H9 (cell line): ENCODE data around the gene KRT13. TPM values are rescaled to one million over a fixed set of nuclear protein-coding genes. Genes with fewer than 3 reads are reported as not detected.

ENCODE experiments used
- DNase-seq: peaks from one replicate; pipeline ENCODE4 v3.0.0-alpha.2; 2017
- H2AFZ ChIP-seq: one replicate; pipeline ENCODE4 v1.6.1; 2013; ENCODE audit warnings: mild to moderate bottlenecking, low read length, control low read depth, moderate library complexity
- H2AK5ac ChIP-seq: 2 replicates; pipeline ENCODE4 v1.6.1; 2013; ENCODE audit warnings: low read length, control low read depth, mixed read lengths; ENCODE audit not compliant: insufficient read length
- H2BK120ac ChIP-seq: one replicate; pipeline ENCODE4 v1.6.1; 2013; ENCODE audit warnings: low read depth, mild to moderate bottlenecking, low read length, control low read depth, inconsistent platforms; ENCODE audit not compliant: poor library complexity, severe bottlenecking
- H2BK12ac ChIP-seq: 2 replicates; pipeline ENCODE4 v1.6.1; 2013; ENCODE audit warnings: low read length, control low read depth, mixed read lengths, low read depth; ENCODE audit not compliant: insufficient read length
- H2BK15ac ChIP-seq: 2 replicates; pipeline ENCODE4 v1.6.1; 2013; ENCODE audit warnings: low read depth, low read length, control low read depth
- H2BK20ac ChIP-seq: one replicate; pipeline ENCODE4 v1.6.1; 2013; ENCODE audit warnings: low read depth, mild to moderate bottlenecking, low read length, control low read depth, inconsistent platforms; ENCODE audit not compliant: poor library complexity, severe bottlenecking
- H2BK5ac ChIP-seq: 2 replicates; pipeline ENCODE4 v1.6.1; 2013; ENCODE audit warnings: low read length, control low read depth, mixed read lengths; ENCODE audit not compliant: insufficient read length
- H3K14ac ChIP-seq: 2 replicates; pipeline ENCODE4 v1.6.1; 2013; ENCODE audit warnings: low read length, control low read depth; ENCODE audit not compliant: insufficient read depth
- H3K18ac ChIP-seq: 2 replicates; pipeline ENCODE4 v1.6.1; 2013; ENCODE audit warnings: low read depth, mild to moderate bottlenecking, mixed read lengths, low read length, control low read depth; ENCODE audit not compliant: insufficient read length
- H3K23ac ChIP-seq: 2 replicates; pipeline ENCODE4 v1.6.1; 2013; ENCODE audit warnings: low read length, control low read depth, mixed read lengths, low read depth; ENCODE audit not compliant: insufficient read length
- H3K23me2 ChIP-seq: 2 replicates; pipeline ENCODE4 v1.6.1; 2013; ENCODE audit warnings: low read depth, mild to moderate bottlenecking, mixed read lengths, low read length, control low read depth; ENCODE audit not compliant: insufficient read length, poor library complexity, severe bottlenecking
- H3K27ac ChIP-seq: 2 replicates; pipeline ENCODE4 v1.5.1; 2013; ENCODE audit warnings: low read length, control low read depth, mixed read lengths, low read depth; ENCODE audit not compliant: insufficient read length
- H3K27me3 ChIP-seq: 2 replicates; pipeline ENCODE4 v1.6.1; 2013; ENCODE audit warnings: low read length, control low read depth, inconsistent platforms; ENCODE audit not compliant: insufficient read depth
- H3K4ac ChIP-seq: 2 replicates; pipeline ENCODE4 v1.6.1; 2013; ENCODE audit warnings: low read depth, mild to moderate bottlenecking, control low read depth, inconsistent platforms, low read length, moderate library complexity
- H3K4me1 ChIP-seq: 2 replicates; pipeline ENCODE4 v1.6.1; 2013; ENCODE audit warnings: low read length, control low read depth, inconsistent platforms; ENCODE audit not compliant: insufficient read depth
- H3K4me2 ChIP-seq: 2 replicates; pipeline ENCODE4 v1.6.1; 2013; ENCODE audit warnings: low read length, control low read depth, mixed read lengths; ENCODE audit not compliant: insufficient read length, insufficient read depth
- H3K56ac ChIP-seq: 2 replicates; pipeline ENCODE4 v1.6.1; 2013; ENCODE audit warnings: low read depth, mild to moderate bottlenecking, mixed read lengths, low read length, control low read depth; ENCODE audit not compliant: insufficient read length
- H3K79me1 ChIP-seq: 2 replicates; pipeline ENCODE4 v1.6.1; 2013; ENCODE audit warnings: low read depth, mild to moderate bottlenecking, moderate library complexity, low read length, control low read depth, inconsistent platforms; ENCODE audit not compliant: insufficient read depth, poor library complexity, severe bottlenecking
- H3K79me2 ChIP-seq: 2 replicates; pipeline ENCODE4 v1.6.1; 2013; ENCODE audit warnings: low read length, control low read depth, inconsistent platforms; ENCODE audit not compliant: insufficient read depth
- H3K9ac ChIP-seq: 2 replicates; pipeline ENCODE4 v1.6.1; 2013; ENCODE audit warnings: low read length, control low read depth, mixed read lengths; ENCODE audit not compliant: insufficient read length; ENCODE audit errors: extremely low read depth
- H3K9me3 ChIP-seq: one replicate; pipeline ENCODE4 v1.6.1; 2013; ENCODE audit warnings: low read depth, low read length, inconsistent platforms; ENCODE audit not compliant: control insufficient read depth
- H3T11ph ChIP-seq: one replicate; pipeline ENCODE4 v1.6.1; 2013; ENCODE audit warnings: mild to moderate bottlenecking, low read length, control low read depth, inconsistent platforms
- H4K20me1 ChIP-seq: one replicate; pipeline ENCODE4 v1.6.1; 2013; ENCODE audit not compliant: control insufficient read depth, insufficient read length, insufficient read depth
- H4K5ac ChIP-seq: 2 replicates; pipeline ENCODE4 v1.6.1; 2013; ENCODE audit warnings: low read depth, mild to moderate bottlenecking, mixed read lengths, low read length, control low read depth; ENCODE audit not compliant: insufficient read length
- H4K8ac ChIP-seq: replicated peaks from 2 replicates; pipeline ENCODE4 v1.6.1; 2013; ENCODE audit warnings: low read length, control low read depth, mixed read lengths, low read depth; ENCODE audit not compliant: insufficient read length
- H4K91ac ChIP-seq: 2 replicates; pipeline ENCODE4 v1.6.1; 2013; ENCODE audit warnings: low read depth, mild to moderate bottlenecking, moderate library complexity, mixed read lengths, low read length, control low read depth; ENCODE audit not compliant: insufficient read length
- H3K27ac Mint-ChIP-seq, 3 experiments: 2 replicates in 2 of 3; 3 replicates in 1 of 3; pipeline ENCODE4 v1.8.0; 2020 to 2021; ENCODE audit warnings: mixed read lengths in 3 of 3, mild to moderate bottlenecking in 1 of 3, moderate library complexity in 1 of 3
- H3K27me3 Mint-ChIP-seq: 2 replicates; pipeline ENCODE4 v1.8.0; 2021; ENCODE audit warnings: low read depth, mild to moderate bottlenecking, moderate library complexity, mixed read lengths
- H3K36me3 Mint-ChIP-seq, 3 experiments: 2 replicates in 2 of 3; 3 replicates in 1 of 3; pipeline ENCODE4 v1.8.0; 2020 to 2021; ENCODE audit warnings: low read depth in 3 of 3, mixed read lengths in 3 of 3; ENCODE audit not compliant: insufficient read depth in 1 of 3
- H3K4me1 Mint-ChIP-seq, 2 experiments: 2 replicates each; pipeline ENCODE4 v1.8.0; 2020; ENCODE audit warnings: mixed read lengths in 2 of 2
- H3K4me3 Mint-ChIP-seq, 2 experiments: 2 replicates in 1 of 2; 3 replicates in 1 of 2; pipeline ENCODE4 v1.8.0; 2020 to 2021; ENCODE audit warnings: mild to moderate bottlenecking in 2 of 2, mixed read lengths in 2 of 2, moderate library complexity in 1 of 2
- H3K9me3 Mint-ChIP-seq, 2 experiments: 2 replicates in 1 of 2; 3 replicates in 1 of 2; pipeline ENCODE4 v1.8.0; 2020; ENCODE audit warnings: mild to moderate bottlenecking in 2 of 2, mixed read lengths in 2 of 2, moderate library complexity in 1 of 2
- WGBS: extraction: QIAGEN DNeasy Blood & Tissue Kit; methylation state at CpG from one replicate; pipeline ENCODE4 v1.1.7; 2013; ENCODE audit warnings: missing lambda C conversion rate, low lambda C conversion rate, mixed read lengths; ENCODE audit not compliant: insufficient read length; ENCODE audit errors: extremely low coverage; 5-methylcytosine and 5-hydroxymethylcytosine counted together
- total RNA-seq: library from RNA; stranded (reverse); gene quantifications from 2 replicates; pipeline ENCODE4 v1.2.1, GENCODE V29; 2021
- TF ChIP-seq, protein P1 (sequence below): fragments of 200-600 bp; sonication (generic); conservative IDR thresholded peaks from 3 replicates; pipeline ENCODE4 v1.8.0; 2021; ENCODE audit warnings: antibody characterized with exemption, mild to moderate bottlenecking

Gene KRT13
- total RNA-seq, 1 experiment from 2014 or later: not detected

DNA sequence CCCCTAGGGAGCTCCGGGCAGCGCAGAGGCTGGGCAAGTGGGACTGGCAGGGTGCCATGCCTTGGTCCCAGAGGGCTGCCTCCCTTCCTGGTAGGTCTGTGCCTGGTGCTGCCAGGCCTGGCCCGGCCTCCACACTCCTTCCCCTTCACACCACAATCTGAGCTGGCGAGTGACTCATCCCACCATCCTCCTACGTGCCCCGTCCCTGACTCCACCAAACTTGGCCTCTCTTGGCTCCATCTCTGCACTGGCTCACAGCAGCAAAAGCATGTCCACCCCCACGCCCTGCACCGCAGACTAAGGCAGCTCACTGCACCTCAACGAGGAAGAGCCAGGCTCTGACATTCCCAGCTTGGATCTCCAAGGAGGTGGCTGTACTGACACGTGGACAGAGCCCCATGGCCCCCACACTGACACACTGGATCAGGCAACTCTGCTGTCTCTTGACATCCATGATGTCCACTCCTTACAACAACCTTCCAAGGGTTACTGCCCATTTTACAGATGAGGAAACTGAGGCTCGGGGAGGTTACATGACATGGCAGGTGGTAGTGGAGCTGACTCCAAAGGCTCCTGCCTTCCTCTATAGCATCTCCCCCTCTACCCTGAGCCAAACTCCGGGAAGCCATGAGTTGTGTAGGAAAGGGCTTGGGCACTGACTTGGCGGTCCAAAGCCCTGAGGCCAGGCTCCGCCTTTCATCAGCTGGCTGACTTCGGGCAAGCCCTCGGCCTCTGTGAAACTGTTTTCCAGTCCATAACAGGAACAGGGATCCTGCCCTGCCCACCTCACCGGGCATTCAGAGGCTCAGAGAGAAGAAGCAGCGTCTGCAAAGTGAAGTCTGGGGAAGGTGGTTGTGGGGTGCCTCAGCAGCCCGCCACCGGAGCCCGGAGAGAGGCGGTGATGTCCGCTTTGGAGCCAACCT is 42.8 kb upstream of the KRT13 start:
- no peak overlapping the region for H2AK5ac ChIP-seq
- no peak overlapping the region for H2BK15ac ChIP-seq
- no peak overlapping the region for H2BK12ac ChIP-seq
- Mint-ChIP-seq H3K9me3 (peaks cover 3 to 13% of the 10 kb centered on the region in 2 experiments; a peak in 4 of 5 replicates), H3K4me1 (peaks cover 29 to 44% of the 10 kb centered on the region in 2 experiments), H3K27ac (peak overlapping the region in 2 of 3 experiments; percentile 60 to 82; a peak in 2 of 7 replicates), H3K36me3 (peaks cover 0 to 13% (median 1%) of the 10 kb centered on the region in 3 experiments; a peak in 4 of 7 replicates), H3K4me3 (peak overlapping the region in 1 of 2 experiments; percentile 27; a peak in 3 of 5 replicates), H3K27me3 (peaks cover 19% of the 10 kb centered on the region)
- H3K27me3 ChIP-seq: no peaks in the 10 kb centered on the region
- H2BK120ac ChIP-seq: no peak overlapping the region
- TF ChIP-seq, protein P1, sequence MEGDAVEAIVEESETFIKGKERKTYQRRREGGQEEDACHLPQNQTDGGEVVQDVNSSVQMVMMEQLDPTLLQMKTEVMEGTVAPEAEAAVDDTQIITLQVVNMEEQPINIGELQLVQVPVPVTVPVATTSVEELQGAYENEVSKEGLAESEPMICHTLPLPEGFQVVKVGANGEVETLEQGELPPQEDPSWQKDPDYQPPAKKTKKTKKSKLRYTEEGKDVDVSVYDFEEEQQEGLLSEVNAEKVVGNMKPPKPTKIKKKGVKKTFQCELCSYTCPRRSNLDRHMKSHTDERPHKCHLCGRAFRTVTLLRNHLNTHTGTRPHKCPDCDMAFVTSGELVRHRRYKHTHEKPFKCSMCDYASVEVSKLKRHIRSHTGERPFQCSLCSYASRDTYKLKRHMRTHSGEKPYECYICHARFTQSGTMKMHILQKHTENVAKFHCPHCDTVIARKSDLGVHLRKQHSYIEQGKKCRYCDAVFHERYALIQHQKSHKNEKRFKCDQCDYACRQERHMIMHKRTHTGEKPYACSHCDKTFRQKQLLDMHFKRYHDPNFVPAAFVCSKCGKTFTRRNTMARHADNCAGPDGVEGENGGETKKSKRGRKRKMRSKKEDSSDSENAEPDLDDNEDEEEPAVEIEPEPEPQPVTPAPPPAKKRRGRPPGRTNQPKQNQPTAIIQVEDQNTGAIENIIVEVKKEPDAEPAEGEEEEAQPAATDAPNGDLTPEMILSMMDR: no peak
- WGBS: no CpG with 5 or more reads among the region's 23 CpGs
- no peaks in the 10 kb centered on the region for H3K79me2 ChIP-seq
- H4K91ac ChIP-seq: no peak overlapping the region
- H2BK20ac ChIP-seq: no peak overlapping the region
- no peak overlapping the region for H2AFZ ChIP-seq
- H4K8ac ChIP-seq: peak overlapping the region; percentile 58
- H4K5ac ChIP-seq: no peak overlapping the region
- H3K9me3 ChIP-seq: no peaks in the 10 kb centered on the region
- DNase-seq: no peak
- H3K4me1 ChIP-seq: no peaks in the 10 kb centered on the region
- no peak overlapping the region for H3K4me2 ChIP-seq
- H3K18ac ChIP-seq: peak overlapping the region; percentile 3
- H3T11ph ChIP-seq: no peak overlapping the region
- no peak overlapping the region for H3K27ac ChIP-seq
- H3K14ac ChIP-seq: 0 out of 2 replicates have a peak overlapping the region, but pooled peaks have one; percentile 55
- H3K23me2 ChIP-seq: no peaks in the 10 kb centered on the region
- H3K79me1 ChIP-seq: no peaks in the 10 kb centered on the region
- H2BK5ac ChIP-seq: no peak overlapping the region
- H3K23ac ChIP-seq: no peak overlapping the region
- H4K20me1 ChIP-seq: no peaks in the 10 kb centered on the region
- no peak overlapping the region for H3K4ac ChIP-seq
- no peak overlapping the region for H3K56ac ChIP-seq
- H3K9ac ChIP-seq: no peak overlapping the region
